ENCODE measurements around the gene LRMDA.

DNA sequence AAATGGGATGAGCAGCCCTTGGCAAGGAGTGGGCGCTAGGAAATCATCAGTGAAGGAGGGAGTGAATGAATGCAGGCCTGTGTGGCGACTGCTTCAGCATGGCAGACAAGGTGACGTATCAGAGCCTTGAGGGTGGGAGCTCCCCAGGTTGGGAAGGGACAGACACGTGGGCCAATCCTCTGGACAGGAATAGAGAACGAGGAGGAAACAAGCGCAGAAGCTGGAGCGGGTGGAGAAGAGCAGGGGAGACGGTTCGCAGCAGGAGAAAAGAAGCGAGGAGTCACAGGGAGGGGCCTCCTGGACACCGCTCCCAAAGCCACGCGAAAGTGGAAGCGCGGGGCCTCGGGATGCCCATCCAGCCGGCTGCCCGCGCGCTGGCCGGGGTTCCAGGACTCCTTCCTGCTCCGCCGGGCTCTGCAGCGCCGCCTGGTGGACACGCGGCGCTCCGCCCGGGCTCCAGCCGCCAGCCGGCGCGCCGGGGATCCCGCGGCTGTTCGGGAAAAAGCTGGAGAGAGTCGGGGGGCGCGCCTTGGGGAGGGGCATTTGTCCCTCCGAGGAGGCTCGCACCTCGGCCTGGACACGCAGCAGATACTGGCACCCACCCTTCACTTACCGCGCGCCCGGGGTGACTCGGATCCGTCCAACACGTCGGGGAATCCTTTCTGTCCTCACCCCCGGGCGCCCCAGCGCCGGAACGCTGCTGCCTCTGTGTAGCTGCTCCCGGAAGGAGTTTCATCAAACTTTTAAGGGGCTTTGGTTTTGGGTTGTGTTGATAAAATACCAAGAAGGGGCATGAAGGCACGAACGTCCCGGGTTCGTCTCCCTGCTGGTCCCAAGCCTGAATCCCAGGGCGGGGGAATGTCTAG, 36.1 kb upstream of the LRMDA start:
- TF ChIP-seq, protein P1, sequence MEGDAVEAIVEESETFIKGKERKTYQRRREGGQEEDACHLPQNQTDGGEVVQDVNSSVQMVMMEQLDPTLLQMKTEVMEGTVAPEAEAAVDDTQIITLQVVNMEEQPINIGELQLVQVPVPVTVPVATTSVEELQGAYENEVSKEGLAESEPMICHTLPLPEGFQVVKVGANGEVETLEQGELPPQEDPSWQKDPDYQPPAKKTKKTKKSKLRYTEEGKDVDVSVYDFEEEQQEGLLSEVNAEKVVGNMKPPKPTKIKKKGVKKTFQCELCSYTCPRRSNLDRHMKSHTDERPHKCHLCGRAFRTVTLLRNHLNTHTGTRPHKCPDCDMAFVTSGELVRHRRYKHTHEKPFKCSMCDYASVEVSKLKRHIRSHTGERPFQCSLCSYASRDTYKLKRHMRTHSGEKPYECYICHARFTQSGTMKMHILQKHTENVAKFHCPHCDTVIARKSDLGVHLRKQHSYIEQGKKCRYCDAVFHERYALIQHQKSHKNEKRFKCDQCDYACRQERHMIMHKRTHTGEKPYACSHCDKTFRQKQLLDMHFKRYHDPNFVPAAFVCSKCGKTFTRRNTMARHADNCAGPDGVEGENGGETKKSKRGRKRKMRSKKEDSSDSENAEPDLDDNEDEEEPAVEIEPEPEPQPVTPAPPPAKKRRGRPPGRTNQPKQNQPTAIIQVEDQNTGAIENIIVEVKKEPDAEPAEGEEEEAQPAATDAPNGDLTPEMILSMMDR (IDR thresholded peaks at IDR 0.05): peak; percentile 77 to 99 (median 95)
- peak; percentile 13 to 63 (median 58) for TF ChIP-seq POLR2A (IDR thresholded peaks at IDR 0.05)

Measured in body of pancreas (tissue), 4 donors.